HG03135 (cell line): Measurements from ENCODE around the gene RHOBTB1.
"Not testable (repeated sequence)": the region's sequence is repeated elsewhere in the genome, so short reads cannot be mapped to it uniquely, and the experiment has no call there.

Experiments used
- ATAC-seq: cut with Tn5 transposase; IDR thresholded peaks from one replicate; pipeline ENCODE4 v1.9.1; 2021; ENCODE audit warnings: mild to moderate bottlenecking, moderate library complexity; ENCODE audit not compliant: unreplicated experiment

Gene RHOBTB1

GRCh38 chr10:60871215-60871614, 72.8 kb downstream of the RHOBTB1 start:
- ATAC-seq: no peak

GRCh38 chr10:60870803-60871202, 73.2 kb downstream of the RHOBTB1 start:
- ATAC-seq: no peak

DNA sequence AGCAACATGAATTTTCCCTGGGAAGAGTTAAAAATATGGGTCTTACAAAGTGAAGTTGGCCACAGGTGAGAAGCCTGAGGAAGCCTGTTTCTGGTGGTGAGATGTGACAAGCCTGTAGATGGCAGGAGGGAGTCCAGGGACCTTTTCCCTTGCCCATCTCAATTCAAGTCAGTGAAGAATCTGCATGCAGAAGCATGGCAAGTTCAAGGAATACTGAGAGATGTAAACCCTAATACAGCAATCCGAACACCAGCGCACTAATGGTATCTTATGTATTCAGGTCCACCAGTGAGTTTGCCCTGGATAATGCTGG, 73.6 kb downstream of the RHOBTB1 start:
- ATAC-seq: no peak

DNA sequence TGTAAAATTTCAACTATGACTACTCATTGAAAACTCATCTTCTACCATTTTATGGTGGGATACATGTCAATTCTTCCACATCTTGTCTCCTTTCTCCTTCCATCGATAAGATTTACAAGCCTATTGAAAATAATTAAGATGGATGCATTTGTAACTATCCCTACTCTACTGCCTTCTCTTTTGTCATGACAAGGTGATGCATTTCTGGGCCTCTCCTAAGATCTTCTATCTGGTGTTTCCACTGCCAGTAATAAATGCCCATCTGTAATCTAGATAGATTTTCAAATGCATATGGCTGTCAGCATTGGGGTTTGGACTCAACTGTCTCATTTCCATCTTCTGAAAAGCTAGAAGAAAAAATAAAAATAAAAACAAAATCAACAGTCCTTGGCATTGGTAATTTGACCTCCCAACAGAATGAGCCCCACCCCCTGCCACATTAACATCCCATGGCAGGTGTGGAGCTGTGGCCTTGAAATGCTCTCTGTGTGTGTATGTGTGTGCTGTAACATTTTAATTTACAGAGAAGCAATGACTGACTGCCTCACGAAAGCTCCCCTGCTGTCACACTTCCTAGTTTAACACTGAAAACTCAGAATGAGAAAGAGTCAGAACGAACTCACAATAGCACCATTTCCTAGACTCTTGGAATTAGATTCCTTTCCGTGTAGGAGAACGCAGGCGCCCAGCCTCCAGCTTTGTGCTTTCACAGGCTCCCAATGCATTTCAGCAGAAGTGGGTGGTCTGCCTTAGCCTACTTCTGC, 74.2 kb downstream of the RHOBTB1 start:
- ATAC-seq: no peak

GRCh38 chr10:60868946-60869345, 75.0 kb downstream of the RHOBTB1 start:
- no peak for ATAC-seq

GRCh38 chr10:60865198-60865783, 78.7 kb downstream of the RHOBTB1 start:
- no peak for ATAC-seq

- no peak for ATAC-seq
Measured at GRCh38 chr10:60863796-60864195, 80.2 kb downstream of the RHOBTB1 start.

- no peak for ATAC-seq
Measured at GRCh38 chr10:60862517-60862916, 81.5 kb downstream of the RHOBTB1 start.

GRCh38 chr10:60856405-60856804, 87.6 kb downstream of the RHOBTB1 start:
- ATAC-seq: no peak

DNA sequence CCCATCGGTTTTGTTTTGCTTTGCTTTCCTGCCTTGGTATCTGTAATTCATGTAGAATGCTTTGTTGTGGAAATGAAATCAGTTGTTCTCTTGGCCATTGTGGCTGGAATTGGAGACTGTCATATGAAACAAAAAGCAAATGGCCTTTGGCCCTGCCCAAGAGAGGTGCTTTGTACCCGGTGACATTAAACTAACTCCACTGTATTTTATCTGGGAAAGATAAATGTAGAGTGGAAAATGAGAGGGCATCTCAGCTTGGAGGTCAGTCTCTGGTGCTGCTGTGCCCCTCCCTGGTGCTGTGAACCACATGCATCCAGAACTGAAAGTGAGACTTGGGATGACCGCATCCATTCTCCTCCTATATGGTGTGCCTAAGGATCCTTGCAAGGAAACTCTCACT, 90.3 kb downstream of the RHOBTB1 start:
- ATAC-seq: no peak

DNA sequence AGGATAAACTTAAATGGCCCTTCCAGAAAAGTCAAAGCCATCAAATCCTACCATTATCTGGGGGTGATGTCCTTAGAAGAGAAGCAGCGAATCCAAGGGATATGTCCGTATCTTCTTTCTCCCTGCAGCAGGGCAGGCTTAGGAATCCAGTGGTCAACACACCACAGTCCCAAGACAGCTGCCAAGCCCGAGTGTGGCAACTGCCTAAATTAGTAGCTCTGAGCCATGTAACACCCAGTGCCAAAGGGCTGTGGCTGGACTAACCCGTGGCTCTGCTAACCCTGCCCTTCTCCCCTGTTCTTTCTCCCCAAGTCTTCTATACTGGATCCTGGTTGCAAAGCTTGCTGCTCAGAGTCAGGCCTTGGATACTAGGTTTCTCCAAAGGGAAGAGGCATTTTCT, 90.9 kb downstream of the RHOBTB1 start:
- no peak for ATAC-seq

DNA sequence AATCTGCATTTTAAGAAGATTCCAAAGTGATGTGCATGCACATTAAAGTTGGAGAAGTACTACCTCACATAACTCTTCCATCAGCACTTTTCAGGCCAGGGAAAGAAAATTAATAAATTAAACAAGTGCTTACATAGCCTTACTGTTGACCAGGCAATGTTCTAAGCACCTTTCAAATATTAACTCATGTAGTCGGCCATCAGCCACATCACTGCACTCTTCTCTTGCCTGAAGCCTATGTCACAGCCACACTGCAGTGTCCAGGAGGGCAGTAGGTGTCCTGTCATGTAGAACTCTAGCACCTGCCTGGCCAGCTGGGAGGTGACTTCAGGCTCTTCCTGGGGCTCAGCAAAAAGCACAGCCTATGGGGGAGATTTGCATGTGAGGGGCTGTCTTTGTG, 94.2 kb downstream of the RHOBTB1 start:
- no peak for ATAC-seq

GRCh38 chr10:60849217-60849616, 94.8 kb downstream of the RHOBTB1 start:
- no peak for ATAC-seq

DNA sequence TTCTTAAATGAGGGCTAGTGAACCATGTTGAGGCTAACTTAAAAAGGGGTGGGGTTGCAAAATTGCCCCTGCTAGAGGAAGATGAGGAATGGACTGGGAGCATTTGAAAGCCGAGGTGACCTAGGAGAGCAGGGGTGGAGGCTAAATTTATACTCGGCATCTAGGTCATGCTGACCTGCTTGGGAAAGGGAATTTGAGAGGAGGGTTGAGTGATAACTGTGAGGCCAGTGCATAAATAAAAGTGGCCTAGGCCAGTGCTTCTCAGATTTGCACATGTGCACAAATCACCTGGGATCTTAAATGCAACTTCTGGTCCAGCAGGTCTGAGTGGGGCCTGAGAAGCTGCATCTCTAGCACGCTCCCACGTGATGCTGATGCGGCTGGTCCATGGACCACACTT, 95.3 kb downstream of the RHOBTB1 start:
- no peak for ATAC-seq

DNA sequence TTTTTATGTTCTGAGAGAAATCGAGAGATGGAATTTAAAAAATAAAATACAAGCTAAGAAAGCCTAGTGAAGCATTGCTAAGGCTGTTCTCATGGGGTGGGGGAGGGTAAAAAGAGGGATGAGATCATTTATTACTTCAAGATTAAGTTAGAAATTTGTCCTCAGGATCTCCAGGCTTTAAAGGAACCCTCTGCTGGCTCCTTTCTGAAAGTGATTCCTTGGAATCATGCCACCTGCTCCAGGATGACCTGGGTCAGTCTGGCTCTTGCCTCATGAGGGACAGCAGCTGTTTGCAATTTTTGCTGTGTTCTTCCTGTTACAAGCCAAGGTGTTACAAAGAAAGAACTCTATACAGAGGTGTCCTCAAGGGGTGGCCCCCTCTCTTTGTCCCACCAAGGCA, 95.9 kb downstream of the RHOBTB1 start:
- ATAC-seq: no peak

DNA sequence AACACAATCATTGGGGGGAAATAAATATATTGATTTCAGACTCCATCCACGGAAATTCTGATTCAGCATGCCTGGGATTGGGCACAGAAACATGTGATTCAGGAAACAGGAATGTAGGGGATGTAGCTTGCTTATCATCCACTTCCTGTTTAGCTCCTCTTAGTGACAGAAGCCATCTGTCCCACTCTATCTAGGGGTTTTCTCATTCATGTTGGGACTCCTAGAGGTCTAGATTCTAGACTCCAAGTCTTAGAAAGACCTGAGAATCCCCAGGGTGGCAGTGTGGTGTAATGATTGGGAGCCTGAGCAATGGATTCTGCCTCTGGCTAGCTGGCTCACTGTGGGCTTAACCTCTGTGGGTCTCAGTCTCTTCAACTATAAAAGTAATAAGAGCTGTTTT, 97.8 kb downstream of the RHOBTB1 start:
- ATAC-seq: no peak

- ATAC-seq: no peak
Measured at GRCh38 chr10:60845038-60845437, 98.9 kb downstream of the RHOBTB1 start.

- ATAC-seq: no peak
Measured at GRCh38 chr10:60842694-60843093, 101.3 kb downstream of the RHOBTB1 start.

DNA sequence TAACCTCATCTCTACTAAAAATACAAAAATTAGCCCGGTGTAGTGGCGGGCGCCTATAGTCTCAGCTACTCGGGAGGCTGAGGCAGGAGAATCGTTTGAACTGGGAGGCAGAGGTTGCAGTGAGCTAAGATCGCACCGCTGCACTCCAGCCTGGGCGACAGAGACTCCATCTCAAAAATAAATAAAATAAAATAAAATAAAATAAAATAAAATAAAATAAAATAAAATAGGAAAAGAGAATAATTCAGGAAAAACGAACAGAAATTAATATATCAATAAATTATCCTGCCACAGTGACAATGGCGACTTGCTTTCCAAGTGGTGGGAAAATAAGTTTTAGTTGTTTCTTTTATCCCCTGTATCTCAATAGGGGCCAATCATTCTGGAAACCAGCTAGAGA, 102.8 kb downstream of the RHOBTB1 start:
- not testable (repeated sequence) for ATAC-seq

DNA sequence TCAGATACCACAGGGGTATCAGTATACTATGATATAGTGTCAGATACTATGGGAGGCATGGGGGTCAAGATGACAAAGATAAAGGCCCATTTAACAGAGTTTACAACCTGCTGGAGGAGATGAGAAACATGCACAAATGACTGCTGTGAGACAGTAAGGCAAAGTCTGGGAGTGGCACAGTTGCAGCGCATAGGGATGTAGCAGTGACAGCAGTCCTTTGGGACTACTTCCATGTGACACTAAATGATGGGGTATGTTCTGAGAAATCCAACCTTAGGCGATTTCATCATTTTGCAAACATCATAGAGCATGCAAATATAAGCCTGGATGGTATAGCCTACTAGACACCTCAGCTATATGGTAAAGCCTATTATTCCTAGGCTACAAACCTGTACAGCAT, 108.9 kb downstream of the RHOBTB1 start:
- no peak for ATAC-seq

DNA sequence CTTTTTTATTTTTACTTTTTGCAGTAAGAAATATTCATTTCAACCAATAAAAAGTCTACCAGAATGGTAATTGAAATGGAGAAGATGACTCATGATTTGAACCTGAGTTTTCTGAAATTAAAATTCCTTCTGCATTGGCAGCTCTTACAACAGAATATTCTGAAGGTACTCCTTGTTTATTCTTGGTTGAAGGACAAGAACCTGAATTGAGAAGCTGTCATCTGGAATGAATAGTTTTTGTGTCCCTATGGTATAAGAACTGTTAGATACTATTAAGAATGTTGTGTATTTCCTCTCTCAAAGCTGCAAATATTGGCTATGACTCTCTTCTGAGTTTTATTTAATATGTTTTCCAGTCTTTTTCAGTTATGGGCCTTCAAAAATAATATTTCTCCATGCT, 109.6 kb downstream of the RHOBTB1 start:
- ATAC-seq: no peak

DNA sequence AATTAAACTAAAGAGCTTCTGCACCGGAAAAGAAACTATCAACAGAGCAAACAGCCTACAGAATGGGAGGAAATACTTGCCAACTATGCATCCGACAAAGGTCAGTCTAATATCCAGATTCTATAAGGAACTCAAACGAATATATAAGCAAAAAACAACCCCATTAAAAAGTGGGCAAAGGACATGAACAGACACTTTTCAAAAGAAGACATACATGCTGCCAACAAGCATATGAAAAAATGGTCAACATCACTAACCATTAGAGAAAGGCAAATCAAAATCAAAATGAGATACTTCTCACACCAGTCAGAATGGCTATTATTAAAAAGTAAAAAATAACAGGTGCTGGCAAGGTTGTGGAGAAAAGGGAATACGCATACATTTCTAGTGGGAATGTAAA, 111.8 kb downstream of the RHOBTB1 start:
- not testable (repeated sequence) for ATAC-seq

DNA sequence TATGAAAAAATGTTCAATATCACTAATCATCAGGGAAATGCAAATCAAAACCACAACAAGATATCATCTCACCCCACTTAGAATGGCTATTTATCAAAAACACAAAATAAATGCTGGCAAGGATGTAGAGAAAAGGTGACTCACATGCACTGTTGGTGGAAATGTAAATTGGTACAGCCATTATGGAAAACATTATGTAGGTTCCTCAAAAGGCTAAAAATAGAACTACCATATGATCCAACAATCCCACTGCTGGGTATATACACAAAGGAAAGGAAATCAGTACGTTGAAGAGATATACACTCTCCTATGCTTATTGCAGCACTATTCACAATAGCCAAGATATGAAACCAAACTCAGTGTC, 115.5 kb downstream of the RHOBTB1 start:
- no peak for ATAC-seq
